NT2/D1 (cell line): Measurements from ENCODE around the gene TNPO3.

Experiments used
- DNase-seq: peaks from one replicate; pipeline ENCODE4 v3.0.0-alpha.2; 2011; ENCODE audit warnings: low read depth, low spot score
- H3K27me3 ChIP-seq: 2 replicates; pipeline ENCODE4 v1.6.0; 2011; ENCODE audit warnings: mild to moderate bottlenecking; ENCODE audit not compliant: insufficient read length, insufficient read depth
- H3K36me3 ChIP-seq: 2 replicates; pipeline ENCODE4 v1.6.1; 2011; ENCODE audit warnings: mild to moderate bottlenecking, low read length, mixed read lengths; ENCODE audit not compliant: insufficient read depth, insufficient read length
- H3K4me1 ChIP-seq: 2 replicates; pipeline ENCODE4 v1.5.1; 2011; ENCODE audit not compliant: insufficient read depth, insufficient read length
- H3K4me3 ChIP-seq: 2 replicates; pipeline ENCODE4 v1.5.1; 2011; ENCODE audit warnings: low read depth; ENCODE audit not compliant: insufficient read length
- H3K9ac ChIP-seq: 2 replicates; pipeline ENCODE4 v1.6.0; 2011; ENCODE audit warnings: low read depth; ENCODE audit not compliant: insufficient read length
- H3K9me3 ChIP-seq: 2 replicates; pipeline ENCODE4 v1.5.1; 2011; ENCODE audit warnings: mild to moderate bottlenecking, low read length; ENCODE audit not compliant: insufficient read depth
- SUZ12 ChIP-seq: IDR thresholded peaks from 2 replicates; pipeline ENCODE4 v1.6.1; 2011; ENCODE audit not compliant: insufficient read length, insufficient read depth; ENCODE audit errors: extremely low read depth
- YY1 ChIP-seq: IDR thresholded peaks from 2 replicates; pipeline ENCODE4 v1.6.1; 2011; ENCODE audit not compliant: insufficient read length, insufficient read depth
- ZNF274 ChIP-seq: IDR thresholded peaks from 2 replicates; pipeline ENCODE4 v1.6.1; 2011; ENCODE audit warnings: mild to moderate bottlenecking, low read depth, low read length

TNPO3 gene

DNA sequence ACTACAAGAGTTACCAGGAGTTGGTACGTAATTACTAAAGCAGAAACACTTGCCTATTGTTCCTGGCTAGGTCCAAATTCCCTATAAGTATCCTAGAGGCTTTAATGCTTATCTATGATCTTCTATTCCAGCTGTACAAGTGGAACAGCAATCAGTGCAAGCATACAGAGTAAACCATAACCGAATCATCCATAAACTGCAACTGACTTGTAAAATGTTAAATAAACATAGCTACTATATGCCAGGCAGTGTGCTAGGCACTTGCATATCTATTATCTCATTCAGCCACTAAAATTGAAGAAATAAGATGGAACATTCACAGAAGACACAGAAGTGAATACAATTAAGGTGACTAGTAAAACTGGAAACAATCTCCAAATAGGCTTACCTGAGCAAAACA is 61.5 kb downstream of the TNPO3 start:
- TF ChIP-seq ZNF274, result no peak
- TF ChIP-seq YY1, result no peak
- no peak for TF ChIP-seq SUZ12
- no peak overlapping the region for H3K9ac ChIP-seq
- H3K27me3 ChIP-seq, result no peaks in the 10 kb centered on the region
- H3K36me3 ChIP-seq, result peaks cover 47% of the 10 kb centered on the region
- no peak overlapping the region for H3K4me3 ChIP-seq
- no peaks in the 10 kb centered on the region for H3K4me1 ChIP-seq
- DNase-seq, result no peak
- H3K9me3 ChIP-seq, result no peaks in the 10 kb centered on the region

DNA sequence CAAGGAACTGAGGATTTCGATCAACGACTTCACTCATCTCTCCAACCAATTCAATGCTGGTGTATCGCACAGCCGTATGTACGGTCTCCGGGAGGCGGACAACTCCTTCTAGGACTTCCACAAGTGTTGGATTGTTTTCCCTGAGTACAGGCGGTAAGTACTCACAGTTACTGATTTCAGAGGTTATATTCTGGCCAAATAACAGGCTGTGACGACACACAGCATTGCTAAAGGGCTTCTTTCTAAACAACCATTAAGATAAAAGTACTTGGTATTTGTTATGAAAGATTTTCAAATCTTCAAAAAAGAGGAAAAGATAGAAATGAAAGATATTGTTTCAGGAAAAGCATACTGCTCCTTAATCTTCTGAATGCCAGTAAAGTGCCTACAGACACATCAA is 65.0 kb downstream of the TNPO3 start:
- Histone ChIP-seq H3K4me1 (no peaks in the 10 kb centered on the region), H3K36me3 (peaks cover 61% of the 10 kb centered on the region)

DNA sequence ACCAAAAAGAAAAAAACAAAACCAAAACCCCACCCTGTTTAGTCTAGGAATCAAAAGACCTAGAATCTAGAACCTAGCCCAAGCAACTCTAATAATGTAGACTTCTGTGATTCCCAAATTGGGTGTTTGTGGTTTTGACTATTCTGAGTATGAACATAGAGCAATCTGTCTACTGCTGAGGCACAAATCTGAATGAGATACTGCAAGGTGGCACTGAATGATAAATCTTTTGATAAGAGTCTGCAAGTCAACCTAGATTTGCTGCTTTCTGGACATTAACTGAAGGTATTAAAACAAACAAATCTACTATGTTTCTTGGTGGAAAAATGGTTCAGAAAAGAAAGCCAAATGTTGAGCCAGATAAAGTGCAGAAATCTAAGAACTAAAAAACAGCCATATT is 66.5 kb downstream of the TNPO3 start:
- TF ChIP-seq YY1 (no peak), SUZ12 (no peak)
- H3K9me3 ChIP-seq, result no peaks in the 10 kb centered on the region
- no peaks in the 10 kb centered on the region for H3K27me3 ChIP-seq
- H3K4me1 ChIP-seq, result no peaks in the 10 kb centered on the region
- no peak overlapping the region for H3K9ac ChIP-seq
- H3K4me3 ChIP-seq, result no peak overlapping the region
- DNase-seq, result no peak
- H3K36me3 ChIP-seq, result peaks cover 69% of the 10 kb centered on the region

More for the DNA sequence above, 65.0 kb downstream of the TNPO3 start:
- no peak for DNase-seq
- Histone ChIP-seq H3K9ac (no peak overlapping the region), H3K9me3 (no peaks in the 10 kb centered on the region), H3K4me3 (no peak overlapping the region), H3K27me3 (no peaks in the 10 kb centered on the region)
- no peak for TF ChIP-seq SUZ12
- no peak for TF ChIP-seq ZNF274
- TF ChIP-seq YY1, result no peak

DNA sequence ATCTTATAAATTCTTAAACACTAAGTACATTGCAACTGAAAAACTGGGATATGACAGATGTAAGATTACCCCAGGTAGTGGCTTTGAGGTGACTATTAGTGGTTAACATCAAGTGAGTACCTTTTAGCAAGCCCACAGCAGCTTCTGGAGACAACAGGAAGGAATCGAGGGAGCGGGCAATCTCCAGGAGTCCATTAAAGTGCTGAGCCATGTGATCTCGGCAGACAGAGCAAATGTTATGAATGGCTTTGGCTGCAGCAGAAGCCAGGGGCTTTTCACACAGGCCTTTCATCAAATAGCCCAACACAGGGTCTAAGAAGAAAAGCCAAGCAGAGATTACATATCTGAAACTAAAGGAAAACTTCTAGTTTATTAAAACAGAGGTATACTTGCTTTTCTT is 68.3 kb downstream of the TNPO3 start:
- no peak for DNase-seq
- no peak overlapping the region for H3K9ac ChIP-seq
- no peaks in the 10 kb centered on the region for H3K9me3 ChIP-seq
- H3K4me3 ChIP-seq, result no peak overlapping the region
- no peaks in the 10 kb centered on the region for H3K27me3 ChIP-seq
- peaks cover 76% of the 10 kb centered on the region for H3K36me3 ChIP-seq
- TF ChIP-seq ZNF274, result no peak
- H3K4me1 ChIP-seq, result no peaks in the 10 kb centered on the region

DNA sequence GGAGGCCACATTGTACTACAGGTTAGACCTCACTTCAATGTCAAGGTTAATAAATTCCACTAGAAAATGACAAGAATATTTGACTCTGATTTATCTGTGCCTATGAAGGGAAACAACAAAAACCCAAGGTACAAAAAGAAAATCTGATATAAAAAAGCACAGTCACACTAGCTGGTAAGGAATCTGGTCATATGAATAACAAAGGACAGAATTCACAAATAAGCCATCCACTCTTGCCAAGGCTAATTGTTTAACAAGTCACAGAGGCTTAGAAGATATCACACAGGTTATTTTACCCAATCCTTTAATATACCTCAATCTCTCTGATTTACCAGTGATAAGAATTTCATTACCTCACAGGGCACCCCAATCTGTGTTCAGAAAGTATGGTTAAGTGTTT is 69.3 kb downstream of the TNPO3 start:
- no peak overlapping the region for H3K4me3 ChIP-seq
- H3K4me1 ChIP-seq, result no peaks in the 10 kb centered on the region
- no peaks in the 10 kb centered on the region for H3K27me3 ChIP-seq
- peaks cover 79% of the 10 kb centered on the region for H3K36me3 ChIP-seq
- TF ChIP-seq YY1, result no peak
- TF ChIP-seq ZNF274, result no peak
- TF ChIP-seq SUZ12, result no peak
- H3K9me3 ChIP-seq, result no peaks in the 10 kb centered on the region
- no peak overlapping the region for H3K9ac ChIP-seq
- no peak for DNase-seq

DNA sequence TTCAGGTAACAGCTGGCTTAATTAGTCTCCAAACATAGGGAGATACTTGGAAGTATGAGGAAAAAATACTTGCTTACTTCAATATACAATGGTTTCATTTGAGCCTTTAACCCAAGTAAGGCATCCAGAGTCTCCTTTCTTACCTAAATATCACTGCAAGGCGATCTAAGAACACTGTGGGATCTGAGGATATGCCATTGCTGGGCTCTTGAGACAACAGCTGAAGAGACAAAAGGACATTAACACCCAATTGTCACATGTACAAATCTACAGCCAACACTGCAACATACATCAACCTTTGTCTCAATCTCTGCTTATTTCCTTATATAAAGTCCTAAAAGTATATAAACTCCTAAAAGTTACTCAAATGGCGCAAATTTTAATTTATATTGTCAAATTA is 72.8 kb downstream of the TNPO3 start:
- Histone ChIP-seq H3K9me3 (no peaks in the 10 kb centered on the region), H3K27me3 (no peaks in the 10 kb centered on the region), H3K36me3 (peaks cover 85% of the 10 kb centered on the region), H3K4me1 (no peaks in the 10 kb centered on the region), H3K4me3 (no peak overlapping the region), H3K9ac (no peak overlapping the region)
- no peak for DNase-seq
- TF ChIP-seq ZNF274 (no peak), YY1 (no peak), SUZ12 (no peak)

DNA sequence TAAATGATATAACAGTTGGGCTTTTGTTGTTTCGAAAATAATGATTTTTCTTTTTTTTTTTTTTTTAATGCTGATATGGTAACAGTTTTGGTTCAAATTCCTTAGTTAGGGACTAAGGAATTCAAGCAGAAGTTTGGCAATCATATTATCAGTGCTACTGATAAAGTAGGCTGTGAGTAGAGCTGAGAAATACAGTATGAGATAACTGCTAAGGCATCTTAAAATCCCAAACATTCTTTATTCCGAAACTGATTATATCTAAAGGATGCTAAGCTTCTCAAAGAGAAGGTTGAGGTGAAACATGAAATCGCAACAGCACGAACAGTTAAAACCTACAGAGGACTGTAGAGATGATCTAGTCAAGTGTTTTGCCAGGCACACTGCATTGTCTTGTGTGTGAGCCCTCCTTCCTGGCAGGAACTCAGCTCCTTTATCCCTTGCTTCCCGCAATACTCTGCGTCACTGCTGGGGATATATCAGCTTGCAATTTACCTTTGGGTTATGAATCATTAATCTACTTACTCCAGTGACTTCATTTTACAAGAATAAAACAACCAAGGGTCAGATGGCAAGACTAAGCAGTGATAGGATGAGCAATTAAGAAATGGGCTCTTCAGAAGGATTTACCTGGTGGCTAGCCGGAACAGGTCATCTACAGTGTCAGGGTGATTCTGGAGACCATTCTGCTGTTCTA is 80.5 kb downstream of the TNPO3 start:
- TF ChIP-seq ZNF274, result no peak
- TF ChIP-seq YY1, result no peak
- TF ChIP-seq SUZ12, result no peak
- H3K9ac ChIP-seq, result no peak overlapping the region
- H3K27me3 ChIP-seq, result no peaks in the 10 kb centered on the region
- no peak overlapping the region for H3K4me3 ChIP-seq
- no peaks in the 10 kb centered on the region for H3K4me1 ChIP-seq
- DNase-seq, result no peak
- H3K9me3 ChIP-seq, result no peaks in the 10 kb centered on the region
- peaks cover 76% of the 10 kb centered on the region for H3K36me3 ChIP-seq
